ENCODE results near the gene BRD4.

BRD4 gene

DNA sequence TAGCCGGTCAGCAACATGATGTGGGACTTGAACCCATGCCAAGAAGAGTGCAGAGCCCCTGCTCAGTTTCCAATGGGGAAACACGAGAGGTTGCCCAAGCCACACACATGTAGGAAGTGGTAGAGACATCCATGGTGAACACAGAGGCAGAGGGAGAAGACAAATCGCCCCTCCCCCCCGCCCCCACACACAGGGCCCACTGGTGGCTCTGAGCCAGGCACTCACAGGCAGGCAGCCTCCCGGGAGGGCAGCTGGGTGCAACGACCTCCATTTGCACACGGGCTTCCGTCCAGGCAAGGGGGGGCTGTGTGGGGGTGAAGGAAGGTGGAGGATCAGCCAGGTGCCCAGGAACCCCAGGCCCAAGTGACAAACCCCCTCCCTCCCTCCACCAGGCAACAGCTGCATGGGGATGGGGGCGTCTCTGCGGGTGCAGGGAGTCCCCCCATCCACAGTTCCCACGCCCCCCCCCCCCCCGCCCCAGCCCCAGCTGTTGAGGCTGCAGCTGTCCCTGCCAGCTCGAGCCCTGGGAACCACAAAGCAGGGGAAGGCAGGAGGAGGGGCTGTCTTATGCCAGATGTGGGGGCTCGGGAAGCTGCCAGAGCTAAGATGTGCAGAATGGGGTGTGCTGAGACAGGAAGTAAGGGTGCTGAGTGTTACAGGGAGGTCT lies 134.9 kb downstream of the BRD4 start:
- DNase-seq (ENCODE audit: low read depth in 4 of 4, low spot score in 1 of 4): no peak

DNA sequence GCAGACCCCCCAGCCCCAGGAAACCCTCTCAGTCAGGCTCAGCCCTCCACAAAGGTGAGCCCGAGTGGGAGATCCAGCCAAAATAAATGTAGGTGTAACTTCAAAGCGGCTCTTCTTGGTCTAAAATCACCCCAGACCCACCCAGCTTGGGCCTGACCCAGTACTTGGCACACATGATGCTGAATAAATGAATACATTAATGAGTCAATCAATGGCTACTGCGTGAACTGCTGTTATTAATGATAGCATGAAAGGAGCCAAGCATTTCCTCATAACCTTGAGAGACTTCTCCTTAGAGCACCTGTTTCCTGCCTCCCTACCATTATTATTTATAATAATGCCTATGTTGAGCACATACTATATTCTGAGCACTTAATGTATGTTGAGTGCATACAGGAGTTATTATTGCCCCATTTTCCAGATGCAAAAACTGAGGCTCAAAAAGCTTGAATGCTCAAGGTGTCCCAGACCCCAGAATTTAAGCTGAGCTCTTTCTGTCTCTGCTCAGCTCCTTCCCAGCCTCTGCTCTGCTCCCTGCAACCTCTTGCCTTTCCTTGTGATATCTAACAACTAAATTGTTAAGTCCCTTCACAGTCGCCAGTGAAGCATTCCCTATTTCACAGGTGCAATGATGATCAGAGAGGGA lies 135.9 kb downstream of the BRD4 start:
- DNase-seq (ENCODE audit: low read depth in 4 of 4, low spot score in 1 of 4): no peak

DNA sequence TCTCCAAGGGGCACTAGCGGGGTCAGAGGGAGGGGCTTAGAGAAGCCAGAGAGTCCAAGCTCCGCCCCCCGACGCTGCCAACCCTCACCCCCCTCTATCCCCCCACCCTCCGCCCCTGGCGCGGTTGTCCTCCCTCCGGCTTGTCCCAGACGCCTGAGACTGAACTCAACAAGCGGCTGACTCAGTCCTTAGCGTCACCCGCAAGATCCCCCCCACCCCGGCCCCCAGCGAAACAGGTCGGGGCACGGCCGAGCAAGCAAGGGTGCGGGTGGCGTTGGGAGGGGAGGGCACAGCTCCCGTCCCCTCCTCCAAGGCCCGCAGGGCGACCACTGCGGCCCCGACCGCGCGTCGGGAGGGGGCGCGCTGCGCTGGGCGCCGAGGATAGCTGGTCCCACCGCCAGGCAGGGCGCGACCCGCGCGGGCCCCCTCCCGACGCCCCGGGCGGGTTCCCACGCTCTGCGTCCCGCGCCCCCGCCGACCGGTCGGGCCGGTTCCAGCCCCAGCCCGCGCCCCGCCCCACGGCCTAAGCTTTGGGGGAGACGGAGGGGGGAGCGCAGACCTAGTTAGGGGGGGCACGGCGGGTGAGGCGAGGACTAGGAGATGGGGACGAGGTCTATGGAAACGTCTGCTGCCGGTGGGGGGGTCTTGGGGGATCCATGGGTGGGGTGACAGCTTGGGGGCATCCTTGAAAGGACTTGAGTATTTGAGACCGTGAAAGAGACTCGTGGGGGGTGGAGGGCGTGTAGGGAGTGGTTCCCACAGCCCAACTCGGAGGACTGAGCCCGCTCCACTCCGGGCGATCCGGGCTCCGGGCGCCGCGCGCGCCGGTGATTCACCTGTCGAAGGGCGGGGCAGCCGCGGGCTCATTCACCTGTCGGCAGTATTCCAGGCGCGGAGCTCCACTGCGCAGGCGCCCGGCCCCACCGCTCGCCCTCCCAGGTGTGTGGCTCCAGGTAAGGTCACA lies 136.7 kb downstream of the BRD4 start:
- DNase-seq (ENCODE audit: low read depth in 4 of 4, low spot score in 1 of 4): no peak

DNA sequence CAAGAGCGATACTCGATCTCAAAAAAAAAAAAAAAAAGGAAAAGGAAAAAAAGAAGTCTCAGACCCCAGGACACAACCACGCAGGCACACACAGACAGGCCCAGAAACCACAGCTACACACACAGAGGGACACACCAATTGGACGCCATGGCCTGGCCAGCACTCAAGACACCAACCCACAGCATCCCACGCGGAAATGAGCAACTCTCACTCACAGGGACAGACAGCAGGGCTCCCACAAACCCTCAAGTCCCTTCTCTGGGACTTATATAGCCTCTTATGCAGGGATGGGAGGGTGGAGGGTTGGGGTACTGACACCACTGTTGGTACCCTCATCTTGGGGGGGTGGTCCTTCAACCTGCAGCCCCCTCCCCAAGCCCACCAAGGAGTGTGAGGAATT lies 137.4 kb downstream of the BRD4 start:
- DNase-seq (ENCODE audit: low read depth in 4 of 4, low spot score in 1 of 4): no peak

GRCh38 chr19:15191982-15192381 lies 140.4 kb downstream of the BRD4 start:
- DNase-seq (ENCODE audit: low read depth in 4 of 4, low spot score in 1 of 4): no peak

DNA sequence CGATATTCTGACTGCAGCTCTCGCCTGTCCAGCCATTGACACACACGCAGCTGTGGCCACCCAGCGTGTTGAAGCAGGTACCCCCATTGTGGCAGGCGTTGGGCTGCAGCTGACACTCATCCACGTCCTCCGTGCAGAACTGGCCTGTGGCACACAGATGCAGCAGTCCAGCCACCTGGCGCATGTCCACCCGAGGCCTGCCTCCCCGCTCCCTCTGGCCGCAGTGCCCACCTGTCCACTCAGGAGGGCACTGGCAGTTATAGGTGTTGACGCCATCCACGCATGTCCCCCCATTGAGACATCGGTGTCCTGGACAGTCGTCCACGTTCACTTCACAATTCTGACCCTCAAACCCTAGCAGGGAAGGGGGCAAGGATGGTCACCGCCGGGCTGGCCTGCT lies 140.8 kb downstream of the BRD4 start:
- no peak for DNase-seq (ENCODE audit: low read depth in 4 of 4, low spot score in 1 of 4)

GRCh38 chr19:15188851-15189250 lies 143.5 kb downstream of the BRD4 start:
- no peak for DNase-seq (ENCODE audit: low read depth in 4 of 4, low spot score in 1 of 4)

DNA sequence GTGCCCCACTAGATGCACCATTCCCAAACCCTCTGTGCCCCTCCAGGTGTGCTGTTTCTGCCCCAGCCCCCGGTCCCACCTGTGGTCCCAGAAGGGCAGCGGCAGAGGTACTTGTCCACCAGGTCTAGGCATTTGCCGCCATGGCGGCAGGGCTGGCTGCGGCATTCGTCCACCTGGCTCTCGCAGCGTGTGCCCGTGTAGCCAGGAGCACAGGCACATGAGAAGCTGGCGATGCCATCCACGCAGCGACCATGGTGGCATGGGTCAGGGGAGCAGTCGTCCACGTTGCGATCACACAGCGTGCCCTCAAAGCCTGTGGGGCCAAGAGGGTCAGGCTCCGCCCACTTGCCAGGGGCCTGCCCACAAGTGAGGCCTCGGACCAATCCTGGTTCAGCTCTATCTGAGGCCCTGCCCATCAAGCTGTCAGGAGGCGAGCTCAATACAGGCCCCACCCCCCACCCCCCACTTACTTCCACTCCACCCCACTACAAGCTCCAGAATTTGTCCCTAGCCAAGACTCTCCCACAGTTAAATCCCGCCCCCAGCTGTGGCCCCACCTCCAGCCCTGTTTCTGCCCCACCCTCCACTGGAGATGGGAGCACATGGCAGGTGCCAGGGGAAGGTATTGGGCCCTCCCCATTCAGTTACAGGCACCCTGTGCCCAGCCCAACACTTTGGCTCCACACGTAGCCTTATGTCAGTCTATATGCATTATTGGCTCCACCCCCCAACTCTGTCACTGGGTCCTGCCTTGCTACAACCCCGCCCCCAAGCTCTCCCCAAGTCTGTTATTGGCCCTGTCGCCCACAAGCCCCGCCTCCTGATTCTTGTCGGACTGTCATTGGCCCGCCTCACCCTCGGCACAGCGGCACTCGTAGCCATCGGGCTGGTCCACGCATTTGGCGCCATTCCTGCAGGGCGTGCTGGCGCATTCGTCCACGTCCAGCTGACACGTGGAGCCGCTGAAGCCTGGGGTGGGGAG lies 145.0 kb downstream of the BRD4 start:
- no peak for DNase-seq (ENCODE audit: low read depth in 4 of 4, low spot score in 1 of 4)

Data from stimulated activated CD4-positive, alpha-beta T cell treated with anti-CD3 and anti-CD28 coated beads, Interleukin-1b, Interleukin-23, amount 100 ng/mL, for 24 hours (primary cell).